OCI-LY7 (cell line): ENCODE measurements around the gene SPECC1. TPM values are rescaled to one million over a fixed set of nuclear protein-coding genes. Genes with fewer than 3 reads are reported as not detected.

Source experiments
- BruUV-seq: library from RNA; stranded (reverse); fragments of 400-500 nt; replicated peaks from 2 replicates; lab custom pipeline; 2021; lab: Mats Ljungman, UMichigan
- CTCF ChIA-PET: fragments of 300-600 bp; sonication (Branson Sonifier 250); formaldehyde crosslinking; loops from one replicate; lab custom pipeline; 2022; ENCODE audit warnings: antibody characterized with exemption; ENCODE audit not compliant: unreplicated experiment; lab: Charles Lee
- POLR2A ChIA-PET: fragments of 300-600 bp; sonication (Branson Sonifier 250); formaldehyde crosslinking; loops from one replicate; lab custom pipeline; 2022; ENCODE audit warnings: antibody characterized with exemption; lab: Charles Lee
- DNase-seq: peaks from one replicate; pipeline ENCODE4 v3.0.0-alpha.2; 2015; ENCODE audit warnings: low spot score
- H2AFZ ChIP-seq: fragments of 200-600 bp; sonication (generic), shearing (Covaris generic); 2 replicates; pipeline ENCODE4 v1.6.1; 2014; ENCODE audit warnings: mild to moderate bottlenecking, antibody characterized with exemption, low read length, moderate library complexity
- H3K27ac ChIP-seq: fragments of 200-600 bp; sonication (generic); 2 replicates; pipeline ENCODE4 v1.5.1; 2014; ENCODE audit warnings: mixed run types, low read depth, mild to moderate bottlenecking, moderate library complexity, low read length, inconsistent platforms; ENCODE audit not compliant: poor library complexity, severe bottlenecking
- H3K36me3 ChIP-seq: fragments of 200-600 bp; sonication (generic); 2 replicates; pipeline ENCODE4 v1.6.1; 2014; ENCODE audit warnings: mild to moderate bottlenecking, antibody characterized with exemption, low read length, moderate library complexity, mixed read lengths; ENCODE audit not compliant: insufficient read depth
- H3K4me1 ChIP-seq: fragments of 200-600 bp; sonication (generic); 2 replicates; pipeline ENCODE4 v1.5.1; 2014; ENCODE audit warnings: mild to moderate bottlenecking, low read length; ENCODE audit not compliant: insufficient read depth, poor library complexity, severe bottlenecking
- H3K4me2 ChIP-seq: fragments of 200-600 bp; sonication (generic); 2 replicates; pipeline ENCODE4 v1.6.1; 2014; ENCODE audit warnings: mild to moderate bottlenecking, low read length
- H3K4me3 ChIP-seq: fragments of 200-600 bp; sonication (generic); 2 replicates; pipeline ENCODE4 v1.5.1; 2014; ENCODE audit warnings: mild to moderate bottlenecking, low read depth, low read length; ENCODE audit not compliant: poor library complexity, severe bottlenecking
- H3K79me2 ChIP-seq: fragments of 200-600 bp; sonication (generic); 2 replicates; pipeline ENCODE4 v1.6.1; 2016; ENCODE audit warnings: low read depth, mild to moderate bottlenecking, low read length, moderate library complexity, mixed read lengths; ENCODE audit not compliant: insufficient read depth
- H3K9me2 ChIP-seq: fragments of 200-600 bp; sonication (generic); 2 replicates; pipeline ENCODE4 v1.6.1; 2016; ENCODE audit warnings: mild to moderate bottlenecking, low read length, mixed read lengths; ENCODE audit not compliant: insufficient read depth
- H3K9me3 ChIP-seq: fragments of 200-600 bp; sonication (generic); 2 replicates; pipeline ENCODE4 v1.6.1; 2014; ENCODE audit warnings: mild to moderate bottlenecking, mixed run types, low read length, mixed read lengths
- H4K20me1 ChIP-seq: fragments of 200-600 bp; sonication (generic); 2 replicates; pipeline ENCODE4 v1.6.1; 2014; ENCODE audit warnings: mild to moderate bottlenecking, antibody characterized with exemption, low read length, moderate library complexity, mixed read lengths; ENCODE audit not compliant: insufficient read depth
- CTCF ChIP-seq: fragments of 200-600 bp; sonication (generic); conservative IDR thresholded peaks from 2 replicates; pipeline ENCODE4 v1.5.1; 2014; ENCODE audit warnings: mild to moderate bottlenecking, antibody characterized with exemption, low read length, moderate library complexity, mixed read lengths
- EZH2phosphoT487 ChIP-seq: fragments of 200-600 bp; sonication (generic); IDR thresholded peaks from 2 replicates; pipeline ENCODE4 v1.6.1; 2018; ENCODE audit warnings: low read depth, borderline replicate concordance, mild to moderate bottlenecking, mixed run types, antibody characterized with exemption, low read length, moderate library complexity, mixed read lengths
- intact Hi-C: fragments of 100-400 bp; cut with micrococcal nuclease; formaldehyde crosslinking; loops from one replicate; pipeline ENCODE4 v1.10.0; 2022; ENCODE audit not compliant: unreplicated experiment
- total RNA-seq, 2 experiments: library from RNA; depleted of rRNA in 1 of 2; stranded (reverse); fragments of >200 nt in 1 of 2; shearing (Covaris generic) in 1 of 2; gene quantifications; 2 replicates each; pipeline ENCODE4 v1.2.3, GENCODE V29; 2014 to 2022

SPECC1 gene
- total RNA-seq, 2 experiments from 2014 or later = 0.47 to 2.8 TPM

- Histone ChIP-seq H3K79me2 (no peaks in the 10 kb centered on the region), H3K4me2 (no peak overlapping the region), H2AFZ (no peak overlapping the region), H3K9me2 (no peaks in the 10 kb centered on the region), H3K4me1 (no peaks in the 10 kb centered on the region), H3K36me3 (no peaks in the 10 kb centered on the region), H3K9me3 (no peaks in the 10 kb centered on the region), H3K27ac (no peak overlapping the region), H4K20me1 (no peaks in the 10 kb centered on the region), H3K4me3 (no peak overlapping the region)
- no TSS peak for BruUV-seq
- intact Hi-C loops = no loop called here
- ChIA-PET POLR2A (no interaction called here), CTCF (no interaction called here)
- DNase-seq = no peak
- no peak for TF ChIP-seq CTCF
- TF ChIP-seq EZH2phosphoT487 = no peak
These were observed 223.5 kb downstream of the SPECC1 start for GRCh38 chr17:20232611-20233010.

GRCh38 chr17:20234276-20234675, 225.1 kb downstream of the SPECC1 start:
- BruUV-seq = no TSS peak
- Histone ChIP-seq H3K4me3 (no peak overlapping the region), H3K9me2 (no peaks in the 10 kb centered on the region), H2AFZ (no peak overlapping the region), H3K79me2 (no peaks in the 10 kb centered on the region), H3K9me3 (no peaks in the 10 kb centered on the region), H3K27ac (no peak overlapping the region), H4K20me1 (no peaks in the 10 kb centered on the region), H3K4me1 (no peaks in the 10 kb centered on the region), H3K36me3 (no peaks in the 10 kb centered on the region), H3K4me2 (no peak overlapping the region)
- ChIA-PET POLR2A (interaction anchor here (0.7 kb wide), 1 partner anchor 36 kb away, joined by 3 read pairs; no protein-coding TSS in a partner anchor), CTCF (no interaction called here)
- no peak for DNase-seq
- intact Hi-C loops = no loop called here
- no peak for TF ChIP-seq EZH2phosphoT487
- TF ChIP-seq CTCF = no peak

GRCh38 chr17:20235747-20236146, 226.6 kb downstream of the SPECC1 start:
- H3K9me3 ChIP-seq = no peaks in the 10 kb centered on the region
- intact Hi-C loops = no loop called here
- ChIA-PET POLR2A (no interaction called here), CTCF (no interaction called here)
- no peaks in the 10 kb centered on the region for H3K4me1 ChIP-seq
- no peaks in the 10 kb centered on the region for H3K79me2 ChIP-seq
- H2AFZ ChIP-seq = no peak overlapping the region
- no peak overlapping the region for H3K4me2 ChIP-seq
- H4K20me1 ChIP-seq = no peaks in the 10 kb centered on the region
- H3K9me2 ChIP-seq = no peaks in the 10 kb centered on the region
- DNase-seq = no peak
- no peak overlapping the region for H3K4me3 ChIP-seq
- H3K27ac ChIP-seq = no peak overlapping the region
- H3K36me3 ChIP-seq = no peaks in the 10 kb centered on the region
- no TSS peak for BruUV-seq
- TF ChIP-seq CTCF (no peak), EZH2phosphoT487 (no peak)
